ENCODE measurements around the gene ZDHHC14. TPM values are rescaled to one million over a fixed set of nuclear protein-coding genes. Genes with fewer than 3 reads are reported as not detected.
A peak's percentile ranks its signal among the peaks of the same experiment; 100 is the strongest.

Gene ZDHHC14
- total RNA-seq, 1 experiment from 2014 or later = 3.2 TPM

- no peak for DNase-seq (ENCODE audit: low spot score)
Observed at GRCh38 chr6:157596461-157596860, 215.5 kb downstream of the ZDHHC14 start.

- DNase-seq (ENCODE audit: low spot score) = no peak
Observed at GRCh38 chr6:157596886-157597285, 215.9 kb downstream of the ZDHHC14 start.

GRCh38 chr6:157597461-157598312, 216.7 kb downstream of the ZDHHC14 start:
- peak; percentile 9 for DNase-seq (ENCODE audit: low spot score)

- no peak for DNase-seq (ENCODE audit: low spot score)
Observed at GRCh38 chr6:157599191-157599590, 218.2 kb downstream of the ZDHHC14 start.

GRCh38 chr6:157600807-157601206, 219.8 kb downstream of the ZDHHC14 start:
- no peak for DNase-seq (ENCODE audit: low spot score)

- DNase-seq (ENCODE audit: low spot score) = no peak
Observed at GRCh38 chr6:157602521-157603295, 221.7 kb downstream of the ZDHHC14 start.

- no peak for DNase-seq (ENCODE audit: low spot score)
Observed at GRCh38 chr6:157603314-157603940, 222.4 kb downstream of the ZDHHC14 start.

GRCh38 chr6:157603971-157604370, 223.0 kb downstream of the ZDHHC14 start:
- DNase-seq (ENCODE audit: low spot score) = no peak

- no peak for DNase-seq (ENCODE audit: low spot score)
Observed at GRCh38 chr6:157604816-157605215, 223.8 kb downstream of the ZDHHC14 start.

GRCh38 chr6:157605484-157605883, 224.5 kb downstream of the ZDHHC14 start:
- no peak for DNase-seq (ENCODE audit: low spot score)

- no peak for DNase-seq (ENCODE audit: low spot score)
Observed at GRCh38 chr6:157606516-157606915, 225.5 kb downstream of the ZDHHC14 start.

- DNase-seq (ENCODE audit: low spot score) = no peak
Observed at GRCh38 chr6:157607317-157608109, 226.5 kb downstream of the ZDHHC14 start.

- DNase-seq (ENCODE audit: low spot score) = no peak
Observed at GRCh38 chr6:157608221-157609075, 227.5 kb downstream of the ZDHHC14 start.

- DNase-seq (ENCODE audit: low spot score) = no peak
Observed at GRCh38 chr6:157609117-157609516, 228.1 kb downstream of the ZDHHC14 start.

GRCh38 chr6:157609556-157609955, 228.6 kb downstream of the ZDHHC14 start:
- DNase-seq (ENCODE audit: low spot score) = no peak

- no peak for DNase-seq (ENCODE audit: low spot score)
Observed at GRCh38 chr6:157610451-157610999, 229.5 kb downstream of the ZDHHC14 start.

- no peak for DNase-seq (ENCODE audit: low spot score)
Observed at GRCh38 chr6:157611406-157611805, 230.4 kb downstream of the ZDHHC14 start.

GRCh38 chr6:157613011-157613522, 232.1 kb downstream of the ZDHHC14 start:
- peak; percentile 63 for DNase-seq (ENCODE audit: low spot score)

GRCh38 chr6:157614026-157614568, 233.1 kb downstream of the ZDHHC14 start:
- no peak for DNase-seq (ENCODE audit: low spot score)

- no peak for DNase-seq (ENCODE audit: low spot score)
Observed at GRCh38 chr6:157615420-157615769, 234.4 kb downstream of the ZDHHC14 start.
